NCI-H510A (cell line): Measurements from ENCODE around the gene KLHDC9.
"Not testable (repeated sequence)": the region's sequence is repeated elsewhere in the genome, so short reads cannot be mapped to it uniquely, and the experiment has no call there.

Experiments
- DNase-seq: peaks from one replicate; lab custom pipeline; 2025; lab: John Stamatoyannopoulos, UW

KLHDC9 gene

DNA sequence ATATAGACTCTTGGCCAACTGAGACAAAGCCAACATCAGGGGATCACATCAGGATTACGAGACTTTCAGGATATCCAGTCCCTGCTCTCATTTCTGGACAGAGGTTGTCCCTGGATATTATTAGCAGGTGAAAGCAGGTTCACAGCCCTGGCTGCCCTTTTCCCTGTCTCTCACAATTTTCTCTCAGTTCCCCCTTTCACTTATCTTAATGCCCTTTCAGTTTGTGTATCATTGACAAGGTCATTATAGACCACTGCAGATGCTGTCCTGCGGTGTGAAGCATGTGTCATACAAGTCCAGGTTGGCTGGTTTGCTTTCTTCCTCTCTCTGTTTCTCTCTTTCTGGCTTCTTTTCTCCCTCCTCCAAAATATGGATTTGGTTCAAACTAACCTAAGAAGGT is 2.1 kb upstream of the KLHDC9 start:
- no peak for DNase-seq

DNA sequence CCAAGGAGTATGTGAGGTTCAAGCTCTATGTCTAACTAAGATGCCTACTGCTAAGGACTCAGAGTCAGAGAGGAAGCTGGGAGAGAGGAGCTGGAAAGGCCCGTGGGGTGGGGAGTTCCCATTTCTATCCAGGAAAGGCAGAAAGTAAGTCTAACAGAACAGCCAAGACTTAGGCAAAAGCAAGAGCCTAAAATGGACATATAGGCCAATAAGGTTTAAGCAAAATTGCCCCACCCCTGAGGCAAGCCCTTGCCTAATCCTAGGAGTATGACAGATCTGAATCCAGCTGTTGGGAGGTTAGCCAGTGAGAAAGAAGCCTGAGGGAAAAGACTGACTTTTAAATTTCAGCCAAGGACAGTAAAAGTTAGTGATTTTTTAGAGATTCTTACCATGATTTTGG is 1.6 kb upstream of the KLHDC9 start:
- no peak for DNase-seq

DNA sequence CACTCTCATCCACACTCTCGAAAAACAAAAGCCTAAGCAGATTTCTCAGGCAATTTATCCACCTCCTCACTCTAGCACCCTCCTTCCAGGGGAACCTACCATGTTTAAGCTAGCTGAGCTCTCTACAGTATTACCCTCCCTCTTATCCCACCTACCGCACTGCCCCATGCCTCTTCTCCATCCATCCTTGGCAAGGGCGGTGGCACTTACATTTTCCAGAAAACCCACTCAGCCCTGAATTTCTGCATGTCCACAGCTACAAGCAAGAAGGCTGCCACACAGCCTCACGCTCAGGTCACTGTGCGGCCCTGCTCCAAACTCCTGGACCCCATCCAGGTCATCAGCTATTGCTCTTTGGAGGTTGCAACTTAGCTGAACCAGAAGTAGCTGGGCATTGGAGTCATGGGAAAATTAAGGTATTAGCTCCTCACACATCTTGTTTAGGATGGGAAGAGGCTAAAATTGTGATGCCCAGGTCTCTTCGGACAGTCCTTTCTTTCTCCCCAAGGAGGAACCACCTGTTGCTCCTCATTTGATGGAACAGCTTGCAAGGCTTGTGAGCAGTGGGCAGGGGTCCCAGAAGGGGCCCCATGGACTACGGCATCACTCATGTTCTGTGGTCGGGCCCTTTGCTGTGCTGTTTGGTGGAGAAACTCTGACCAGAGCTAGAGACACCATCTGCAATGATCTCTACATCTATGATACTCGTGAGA is 1.1 kb downstream of the KLHDC9 start:
- no peak for DNase-seq

DNA sequence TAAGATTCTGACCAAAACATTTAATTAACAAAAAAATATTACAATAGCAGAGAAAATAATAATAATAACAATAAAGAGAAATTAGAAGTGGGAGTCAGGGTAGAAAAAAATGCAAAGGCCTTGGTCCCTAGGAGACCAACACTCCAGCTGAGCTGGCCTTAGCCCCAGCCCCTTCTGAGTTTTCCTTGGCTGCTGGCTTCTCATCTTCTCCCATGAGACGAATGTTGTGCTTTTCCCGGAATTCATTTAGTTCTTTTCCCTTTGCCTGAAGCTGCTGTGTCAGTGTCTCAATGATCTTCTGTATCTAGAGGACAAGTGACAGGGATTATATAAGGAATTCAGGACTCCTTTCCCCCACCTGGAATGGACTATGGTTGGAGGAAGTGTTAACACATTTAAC is 2.4 kb downstream of the KLHDC9 start:
- DNase-seq: no peak

DNA sequence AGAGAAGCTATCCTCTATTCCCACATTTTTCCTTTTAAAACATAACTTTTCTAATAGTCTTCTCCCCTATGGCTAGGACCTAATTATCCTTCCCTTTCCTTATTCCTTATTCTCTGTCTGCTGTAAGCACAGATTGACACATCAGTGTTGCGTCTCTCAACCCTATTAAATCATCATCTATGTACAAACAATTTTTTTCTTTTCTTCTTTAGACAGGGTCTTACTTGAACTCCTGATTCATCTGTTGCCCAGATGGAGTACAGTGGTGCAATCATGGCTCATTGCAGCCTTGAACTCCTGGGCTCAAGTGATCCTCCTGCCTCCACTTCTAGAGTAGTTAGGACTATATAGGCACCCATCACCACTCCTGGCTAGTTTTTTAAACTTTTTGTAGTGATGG is 8.3 kb downstream of the KLHDC9 start:
- no peak for DNase-seq

DNA sequence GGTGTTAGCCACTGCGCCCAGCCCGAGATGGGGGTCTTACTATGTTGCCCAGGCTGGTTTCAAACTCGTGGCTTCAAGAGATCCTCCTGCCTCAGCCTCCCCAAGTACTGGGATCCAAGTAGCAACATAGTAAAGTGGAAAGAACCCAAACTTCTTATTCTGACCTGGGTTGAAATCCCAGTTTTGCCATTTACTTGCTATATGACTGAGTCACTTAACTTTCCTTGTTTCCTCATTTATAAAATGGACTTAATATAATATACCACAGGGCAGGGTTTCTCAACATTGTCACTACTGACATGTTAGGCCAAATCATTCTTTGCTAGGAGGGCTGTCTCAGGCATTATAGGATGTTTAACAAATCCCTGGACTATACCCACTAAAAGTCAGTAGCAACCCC is 13.0 kb downstream of the KLHDC9 start:
- no peak for DNase-seq

DNA sequence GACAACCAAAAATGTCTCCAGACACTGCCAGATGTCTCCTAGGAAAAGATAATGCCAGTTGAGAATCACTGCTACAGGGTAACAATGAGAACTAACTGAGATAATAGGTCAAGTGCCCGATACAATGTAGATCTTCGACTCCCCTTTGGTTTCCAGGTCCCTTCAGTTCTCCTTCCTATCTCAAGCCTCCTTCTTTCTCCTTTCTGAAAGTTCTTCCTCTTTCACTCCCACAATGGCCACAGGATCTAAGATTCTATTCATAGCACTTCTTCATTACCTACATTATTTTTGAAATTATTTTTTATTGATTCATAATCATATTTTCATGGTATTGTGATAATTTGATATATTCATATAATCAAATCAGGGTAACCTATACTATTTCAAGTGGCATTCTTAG is 13.4 kb downstream of the KLHDC9 start:
- DNase-seq: no peak

DNA sequence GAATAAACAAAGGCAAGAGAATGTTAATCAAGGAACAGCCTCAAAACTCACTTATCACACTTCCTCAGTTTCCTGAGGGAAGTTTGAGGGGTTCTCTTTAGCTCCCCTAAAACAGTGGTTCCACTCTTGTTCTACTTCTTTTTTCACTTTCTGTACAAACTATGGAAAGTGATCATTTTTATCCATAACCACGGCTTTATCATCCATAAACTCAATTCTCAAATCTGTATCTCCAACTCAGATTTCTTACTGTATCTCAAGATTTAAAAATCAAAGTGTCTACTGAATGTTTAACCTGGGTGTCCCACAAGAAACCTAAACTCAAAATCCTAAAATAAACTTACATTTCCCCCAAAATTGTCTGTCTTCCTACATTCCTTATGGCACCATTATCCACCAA is 15.8 kb downstream of the KLHDC9 start:
- DNase-seq: no peak

DNA sequence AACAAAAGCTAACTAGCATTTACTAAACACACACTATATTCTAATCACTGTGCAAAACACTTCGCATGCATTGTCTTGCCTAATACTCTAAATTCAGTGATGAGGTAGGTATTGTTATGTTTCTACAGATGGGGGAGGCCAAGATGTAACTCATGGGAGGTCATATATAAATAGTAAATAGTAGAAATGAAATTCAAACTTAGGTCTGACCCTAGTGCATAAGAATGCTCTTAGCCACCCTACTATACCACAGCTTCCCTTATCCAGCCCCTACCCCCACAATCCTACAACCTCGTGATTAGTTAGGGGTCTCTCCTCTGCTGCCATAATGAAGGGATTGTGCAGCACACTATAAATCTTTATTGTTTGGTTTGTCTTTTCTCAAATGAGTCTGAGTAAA is 16.4 kb downstream of the KLHDC9 start:
- no peak for DNase-seq

DNA sequence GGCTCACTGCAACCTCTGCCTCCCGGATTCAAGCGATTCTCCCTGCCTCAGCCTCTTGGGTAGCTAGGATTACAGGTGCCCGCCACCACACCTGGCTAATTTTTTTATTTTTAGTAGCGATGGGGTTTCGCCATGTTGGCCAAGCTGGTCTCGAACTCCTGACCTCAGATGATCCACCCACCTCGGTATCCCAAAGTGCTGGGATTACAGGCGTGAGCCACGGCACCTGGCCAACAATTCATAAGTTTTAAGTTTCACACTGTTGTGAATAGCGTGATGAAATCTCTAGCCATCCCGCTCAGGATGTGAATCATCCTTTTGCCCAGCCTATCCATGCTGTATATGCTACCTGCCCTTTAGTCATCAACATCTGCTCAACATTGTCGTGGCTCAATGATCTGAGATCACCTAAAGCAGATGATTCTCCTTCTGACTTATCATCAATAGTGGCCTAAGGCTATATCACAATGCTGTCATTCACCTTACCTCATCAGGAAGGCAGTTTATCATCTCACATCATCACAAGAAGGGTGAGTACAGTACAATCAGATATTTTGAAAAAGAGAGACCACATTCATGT is 17.1 kb downstream of the KLHDC9 start:
- no peak for DNase-seq

DNA sequence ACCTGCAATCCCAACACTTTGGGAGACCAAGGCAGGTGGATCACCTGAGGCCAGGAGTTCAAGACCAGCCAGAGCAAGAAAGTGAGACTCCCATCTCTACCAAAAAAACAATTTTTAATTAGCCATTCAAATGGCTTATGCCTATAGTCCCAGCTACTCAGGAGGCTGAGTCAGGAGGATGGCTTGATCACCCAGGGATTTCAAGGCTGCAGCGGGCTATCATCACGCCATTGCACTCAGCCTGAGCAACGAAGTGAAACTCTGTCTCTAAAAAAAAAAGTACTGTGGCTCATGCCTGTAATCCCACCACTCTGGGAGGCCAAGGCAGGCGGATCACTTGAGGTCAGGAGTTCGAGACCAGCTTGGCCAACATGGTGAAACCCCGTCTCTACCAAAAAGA is 17.8 kb downstream of the KLHDC9 start:
- not testable (repeated sequence) for DNase-seq

DNA sequence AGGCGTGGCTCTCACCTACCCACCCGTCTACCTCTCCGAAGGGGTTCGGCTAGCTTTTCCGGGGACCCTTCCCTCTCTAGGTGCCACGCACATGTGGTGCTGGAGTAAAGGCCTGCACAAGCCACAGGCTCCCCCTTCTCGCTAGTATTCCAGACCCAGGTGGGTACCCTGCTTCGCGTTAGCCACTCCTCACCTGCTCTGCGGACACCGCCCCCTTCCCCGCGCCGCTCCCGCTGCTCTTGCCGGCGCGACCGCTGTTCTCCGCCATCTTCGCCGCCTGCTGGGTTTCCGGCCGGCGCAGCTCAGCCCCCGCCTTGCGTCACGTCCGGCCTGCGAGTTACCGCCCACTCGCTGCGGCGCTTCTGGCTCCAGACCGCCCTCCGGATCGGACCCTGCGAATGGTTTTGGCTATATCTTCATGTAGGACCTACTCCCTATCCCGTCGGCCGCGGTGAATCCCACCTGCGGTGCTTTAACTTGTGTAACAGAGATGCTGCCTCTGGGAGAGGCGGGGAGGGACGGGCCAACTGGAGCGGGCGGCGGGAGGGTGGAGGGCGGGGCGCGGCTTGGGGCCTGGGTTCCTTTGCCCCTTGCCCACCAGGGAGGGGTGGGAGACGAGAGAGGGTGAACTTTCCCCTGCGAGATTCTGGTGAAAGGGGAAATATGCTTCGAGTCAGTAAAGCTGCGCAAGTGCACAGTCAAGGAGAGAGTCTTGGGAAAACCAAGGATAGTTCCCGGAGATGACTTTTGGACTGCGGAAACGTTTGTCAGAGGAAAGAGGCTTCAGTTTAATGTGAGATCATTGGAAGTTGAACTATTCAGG is 19.8 kb downstream of the KLHDC9 start, which contains the start of the genes NIT1 and PFDN2:
TSS of gene NIT1 (plus strand) at position 347 of the 823 bp plus-strand sequence. CDS start at position 419, 72 bp downstream.
TSS of gene PFDN2 (minus strand) at position 279 of the 823 bp plus-strand sequence. CDS start at position 268, 11 bp downstream.
- peak; percentile 74 for DNase-seq

DNA sequence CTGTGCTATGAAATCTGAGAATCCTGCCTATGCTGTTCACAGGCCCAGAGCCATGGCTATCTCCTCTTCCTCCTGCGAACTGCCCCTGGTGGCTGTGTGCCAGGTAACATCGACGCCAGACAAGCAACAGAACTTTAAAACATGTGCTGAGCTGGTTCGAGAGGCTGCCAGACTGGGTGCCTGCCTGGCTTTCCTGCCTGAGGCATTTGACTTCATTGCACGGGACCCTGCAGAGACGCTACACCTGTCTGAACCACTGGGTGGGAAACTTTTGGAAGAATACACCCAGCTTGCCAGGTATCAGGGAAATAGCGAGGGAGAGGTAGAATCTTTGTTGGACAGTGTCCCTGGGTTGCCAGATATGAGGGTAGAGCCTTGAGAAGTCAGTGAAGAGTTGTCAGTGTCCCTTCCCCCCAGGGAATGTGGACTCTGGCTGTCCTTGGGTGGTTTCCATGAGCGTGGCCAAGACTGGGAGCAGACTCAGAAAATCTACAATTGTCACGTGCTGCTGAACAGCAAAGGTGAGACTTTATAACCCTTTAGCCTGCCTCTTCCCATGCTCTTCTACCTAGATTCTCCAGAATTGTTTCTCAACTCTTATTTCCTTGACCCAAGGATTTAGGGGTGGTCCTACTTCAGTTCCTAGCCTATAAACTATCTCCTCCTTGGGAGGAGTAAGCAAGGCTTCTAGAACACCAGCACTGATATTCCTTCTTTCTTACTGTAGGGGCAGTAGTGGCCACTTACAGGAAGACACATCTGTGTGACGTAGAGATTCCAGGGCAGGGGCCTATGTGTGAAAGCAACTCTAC is 21.1 kb downstream of the KLHDC9 start:
- DNase-seq: no peak

DNA sequence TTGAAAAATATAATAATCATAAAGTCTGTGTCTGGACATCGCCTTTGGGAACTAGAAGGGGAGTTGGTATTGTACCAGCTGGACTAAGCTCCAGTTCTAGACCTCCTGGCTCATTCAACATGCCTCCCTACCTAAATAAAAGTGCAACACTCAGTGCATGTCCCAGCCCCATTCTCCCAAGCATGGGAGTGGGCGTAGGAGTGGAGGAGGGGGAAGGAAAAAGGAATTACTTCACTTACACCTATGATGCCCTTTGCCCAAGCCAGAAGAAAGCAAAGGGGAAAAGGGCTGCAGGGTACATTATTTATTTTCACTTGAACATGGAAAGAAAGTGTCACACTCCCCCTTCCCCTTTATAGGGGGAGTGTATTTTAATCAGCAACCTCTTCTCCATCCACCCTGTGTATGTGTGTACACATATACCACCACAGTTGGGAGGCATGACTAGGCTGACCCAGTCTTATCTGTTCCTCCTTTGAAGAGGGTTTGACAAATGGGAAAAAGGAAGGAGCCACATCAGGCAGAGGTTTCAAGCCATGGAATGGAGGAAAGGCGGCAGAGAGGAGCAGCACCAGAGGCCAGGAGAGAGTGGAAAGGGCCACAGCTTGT is 23.0 kb downstream of the KLHDC9 start:
- DNase-seq: no peak

DNA sequence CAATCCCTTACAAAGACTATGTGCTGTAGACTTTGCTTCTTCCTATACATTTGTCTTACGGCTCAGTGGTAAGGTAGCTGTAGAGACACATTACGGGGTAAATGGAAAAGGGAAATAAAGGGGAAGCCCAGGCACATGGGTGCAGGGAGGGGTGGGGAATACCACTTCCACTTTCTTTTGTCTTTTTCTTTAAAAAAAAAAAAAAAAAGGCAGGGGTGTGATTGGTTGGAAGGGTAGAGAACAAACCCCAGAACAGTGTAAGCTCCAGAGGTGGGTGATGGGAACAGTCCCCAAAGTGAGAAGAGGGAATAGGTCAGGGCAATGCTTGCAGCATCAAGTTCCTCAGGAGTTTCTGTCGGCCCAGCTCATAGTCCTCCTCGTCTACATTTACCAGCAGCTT is 23.7 kb downstream of the KLHDC9 start:
- DNase-seq: no peak

DNA sequence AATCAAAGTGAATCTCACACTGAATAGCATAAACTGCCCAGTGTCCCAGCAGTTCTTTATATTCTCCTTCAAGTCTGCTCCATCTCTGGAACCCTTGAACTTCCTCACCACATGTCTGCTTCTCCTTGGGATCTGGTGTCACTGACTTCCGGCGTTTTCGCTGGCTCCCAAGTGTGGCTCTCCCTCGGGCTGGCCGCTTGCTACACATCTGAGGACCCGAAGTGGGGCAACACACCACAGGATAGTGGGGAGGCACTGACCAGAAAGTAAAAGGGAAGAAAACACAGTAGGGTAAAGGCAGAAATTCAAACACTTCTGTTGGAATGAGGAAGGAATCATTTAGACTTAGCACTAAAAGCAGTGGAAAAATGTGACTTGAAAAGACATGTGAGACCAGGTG is 24.8 kb downstream of the KLHDC9 start:
- no peak for DNase-seq

DNA sequence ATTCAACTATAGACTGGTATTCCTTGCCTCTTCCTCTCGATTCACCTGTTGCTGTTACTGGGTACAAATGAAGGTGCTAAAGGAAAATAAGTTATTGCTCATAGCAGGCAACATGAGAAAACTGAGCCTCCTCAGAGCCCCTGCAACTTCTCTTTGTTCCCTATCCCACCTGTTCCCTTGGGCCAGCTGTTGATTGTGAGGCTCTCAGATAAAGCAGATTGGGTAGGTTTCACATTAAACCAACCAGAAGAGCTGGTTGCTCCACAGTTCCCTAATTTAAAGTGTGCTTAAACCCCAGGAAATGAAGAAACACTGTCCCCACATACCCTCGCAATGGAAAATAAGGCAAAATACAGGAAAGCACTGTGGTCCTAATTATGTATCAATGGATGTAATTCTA is 29.5 kb downstream of the KLHDC9 start:
- no peak for DNase-seq

DNA sequence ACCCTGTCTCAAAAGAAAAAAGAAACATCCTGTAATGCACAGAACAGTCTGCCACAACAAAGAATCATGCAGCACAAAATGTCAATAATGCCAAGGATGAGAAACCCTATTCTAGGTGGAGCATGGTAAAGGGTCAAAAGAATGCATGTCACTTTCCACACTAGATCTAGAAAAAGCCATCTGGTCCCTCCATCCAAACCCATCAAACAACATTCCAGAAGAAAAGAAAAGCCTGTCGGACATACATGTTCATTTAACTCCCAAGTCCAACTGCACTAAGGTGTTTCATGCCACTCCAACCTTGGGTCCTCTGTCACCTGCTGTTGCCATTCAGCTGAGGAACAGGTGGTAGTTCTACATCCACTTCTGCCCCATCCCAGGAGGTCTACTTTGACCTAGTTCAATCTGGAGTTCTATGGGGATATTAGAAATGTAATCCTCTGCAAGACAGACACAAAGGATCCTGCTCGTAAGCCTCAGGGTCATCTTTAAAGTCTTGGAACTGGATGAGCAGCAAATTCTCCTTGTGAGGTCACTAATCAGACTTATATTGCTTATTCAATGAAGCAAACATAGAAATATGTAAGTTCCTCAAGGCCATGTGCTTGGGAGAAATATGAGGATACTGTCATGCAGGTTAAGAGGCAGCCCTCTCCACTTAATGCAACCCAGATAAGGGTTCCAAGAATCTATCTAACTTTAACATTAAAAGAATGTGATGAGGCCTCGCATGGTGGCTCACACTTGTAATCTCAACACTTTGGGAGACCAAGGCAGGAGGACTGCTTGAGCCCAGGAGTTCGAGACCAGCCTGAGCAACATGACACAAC is 30.6 kb downstream of the KLHDC9 start:
- DNase-seq: no peak

DNA sequence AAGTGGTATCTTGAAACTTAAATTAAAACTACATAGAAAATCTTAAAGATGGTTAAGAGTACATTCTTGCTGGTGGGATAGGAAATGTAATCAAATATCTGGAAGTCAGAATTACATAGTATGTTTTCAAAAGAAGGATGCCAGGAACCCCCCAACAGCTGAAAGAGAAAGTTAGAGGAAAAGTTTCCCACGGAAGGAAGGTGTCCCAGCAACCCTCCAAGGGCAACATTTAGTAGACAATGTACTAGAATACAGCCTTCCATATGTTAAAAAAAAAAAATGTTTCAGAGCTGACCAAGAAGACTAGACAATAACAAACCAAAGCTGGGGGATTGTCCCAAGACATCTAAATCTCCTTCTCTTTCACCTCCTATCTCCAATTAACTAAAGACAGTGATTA is 32.1 kb downstream of the KLHDC9 start:
- DNase-seq: no peak

DNA sequence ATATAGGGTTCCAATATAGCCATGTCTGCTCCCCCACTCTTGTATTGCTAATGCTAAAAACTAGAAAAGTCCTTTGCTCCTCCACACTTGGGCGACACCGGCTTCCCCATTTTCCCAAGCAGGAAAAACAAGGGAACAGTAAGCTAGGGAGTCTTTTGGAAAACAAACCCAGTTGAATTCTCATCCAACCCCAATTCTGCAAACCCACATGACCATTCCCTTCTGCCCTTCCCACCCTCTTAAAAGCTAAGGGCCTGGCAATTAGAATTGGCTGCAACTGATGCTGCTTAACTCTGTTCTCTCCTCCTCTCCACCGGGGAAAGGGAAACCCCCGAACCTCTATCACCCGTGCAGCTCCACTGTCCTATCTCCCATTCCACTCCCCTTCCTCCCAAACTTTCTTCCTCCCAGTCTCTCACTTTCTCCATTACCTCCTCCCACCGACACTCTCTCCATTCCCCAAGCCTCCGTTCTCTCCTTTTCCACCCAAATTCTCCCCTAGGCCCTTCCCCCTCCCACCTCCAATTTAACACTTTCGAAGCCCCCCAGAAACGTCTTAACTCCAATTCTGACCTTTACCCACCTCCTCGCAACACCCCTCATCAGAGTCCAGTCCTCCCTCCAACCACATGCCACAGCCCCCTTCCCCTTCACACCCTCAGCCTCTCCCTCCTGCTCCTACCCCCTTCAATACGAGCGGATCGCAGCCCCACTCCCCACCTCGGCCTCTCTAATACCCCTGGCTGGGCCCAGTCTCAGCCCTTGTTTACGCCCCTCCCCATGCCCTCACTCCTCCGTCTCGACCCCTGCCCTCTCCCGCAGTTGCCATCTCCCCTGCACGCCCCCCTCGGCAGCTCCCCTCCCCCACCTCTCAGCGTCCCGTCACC is 33.6 kb downstream of the KLHDC9 start:
- no peak for DNase-seq
